ENCODE data around the gene ADK.

Gene ADK

GRCh38 chr10:74685564-74685963 lies 534.5 kb downstream of the ADK start:
- DNase-seq: no peak

- no peak for DNase-seq
These were observed 539.4 kb downstream of the ADK start for GRCh38 chr10:74690393-74690792.

DNA sequence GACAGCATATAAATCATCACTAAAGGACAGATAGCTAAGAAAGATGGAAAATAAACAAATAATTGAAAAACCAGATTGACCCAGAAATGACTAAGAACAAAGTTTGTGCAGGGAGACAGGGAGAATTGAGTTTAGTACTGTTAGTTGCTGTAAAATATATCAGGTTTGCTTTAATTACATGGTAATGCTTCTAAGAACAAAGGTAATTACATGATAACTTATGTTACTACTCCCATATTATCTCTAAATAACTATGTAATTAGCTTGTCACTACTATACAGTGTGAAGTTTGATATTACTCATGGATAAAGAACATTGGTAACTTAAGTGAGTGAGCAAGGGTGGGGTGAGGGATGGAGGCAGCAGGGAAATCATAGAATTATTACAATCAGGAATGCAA lies 540.1 kb downstream of the ADK start:
- DNase-seq: no peak

DNA sequence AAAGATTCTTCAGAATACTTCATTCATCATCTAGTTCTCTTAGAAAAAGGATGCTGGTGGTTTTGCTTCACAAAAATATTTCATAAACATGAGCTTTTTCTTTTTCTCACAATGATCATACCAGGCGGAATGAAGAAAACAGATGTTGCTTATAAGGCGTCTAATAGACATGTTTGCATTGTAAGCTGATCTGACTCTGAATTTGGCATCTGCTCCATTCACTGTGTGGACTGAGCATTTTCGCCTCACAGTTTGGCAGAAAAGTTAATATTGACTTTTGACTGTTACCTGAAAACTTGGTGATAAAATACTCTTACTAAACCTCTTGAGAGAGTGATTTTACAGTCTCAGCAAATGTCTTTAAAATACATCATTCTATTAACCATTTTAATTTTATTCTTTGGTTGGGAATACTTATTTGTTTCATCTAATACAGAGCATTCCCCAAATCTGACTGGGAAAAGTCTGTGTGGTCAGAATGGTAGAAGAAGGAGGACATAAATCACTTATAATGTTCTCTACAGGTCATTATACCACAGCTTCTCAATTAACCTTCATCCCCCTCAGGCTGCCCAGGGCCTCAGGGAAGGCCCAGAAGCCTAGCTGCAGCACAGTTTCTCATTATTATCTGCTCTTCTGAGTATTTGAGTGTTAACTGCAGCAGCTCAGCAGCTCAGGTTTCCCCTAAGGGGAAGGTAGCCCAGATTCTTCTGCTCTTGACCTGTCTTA lies 553.8 kb downstream of the ADK start:
- no peak for DNase-seq

DNA sequence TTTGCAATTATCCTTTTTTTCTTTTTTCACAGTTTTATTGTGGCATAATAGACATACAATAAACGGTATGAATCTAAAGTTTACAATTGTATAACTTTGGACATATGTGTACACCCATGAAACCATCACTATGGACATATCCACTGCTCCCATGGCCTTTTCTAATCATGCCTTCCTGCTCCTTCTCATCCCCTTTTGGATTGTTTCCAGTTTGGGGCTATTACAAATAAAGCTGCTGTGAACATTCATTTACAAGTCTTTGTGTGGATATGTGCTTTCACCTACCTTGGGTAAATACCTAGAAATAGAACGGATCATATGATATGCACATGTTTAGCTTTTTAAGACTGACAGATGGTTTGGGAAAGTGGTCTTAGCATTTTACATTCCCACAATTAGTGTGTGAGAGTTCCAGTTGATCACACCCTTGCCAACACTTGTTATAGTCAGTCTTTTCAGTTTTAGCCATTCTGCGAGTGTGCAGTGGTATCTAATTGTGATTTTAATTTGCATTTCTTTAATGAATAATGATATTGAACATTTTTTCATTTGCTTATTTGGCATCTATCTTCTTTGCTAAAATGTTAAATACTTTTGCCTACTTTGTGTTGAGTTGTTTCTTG lies 554.4 kb downstream of the ADK start:
- no peak for DNase-seq

GRCh38 chr10:74706966-74707365 lies 555.9 kb downstream of the ADK start:
- DNase-seq: no peak

- DNase-seq: no peak
These were observed 557.2 kb downstream of the ADK start for GRCh38 chr10:74708246-74708645.

DNA sequence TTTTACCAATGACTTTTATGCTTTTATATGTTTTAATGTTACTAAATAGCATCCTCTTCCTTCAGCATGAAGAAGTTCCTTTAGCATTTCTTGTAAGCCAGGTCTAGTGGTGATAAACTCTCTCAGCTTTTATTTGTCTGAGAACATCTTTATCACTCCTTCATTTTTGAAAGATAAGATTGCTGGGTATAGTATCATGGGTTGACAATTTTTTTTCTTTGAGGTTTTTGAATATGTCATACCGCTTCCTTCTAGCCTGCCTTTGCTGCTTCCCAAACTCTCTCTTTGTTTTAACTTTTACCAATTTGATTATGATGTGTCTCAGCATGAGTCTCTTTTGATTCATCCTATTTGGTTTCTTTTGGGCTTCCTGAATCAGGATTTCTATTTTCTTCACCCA lies 567.2 kb downstream of the ADK start:
- no peak for DNase-seq

GRCh38 chr10:74728225-74728624 lies 577.2 kb downstream of the ADK start:
- no peak for DNase-seq

- no peak for DNase-seq
These were observed 579.2 kb downstream of the ADK start for GRCh38 chr10:74730246-74730645.

GRCh38 chr10:74733612-74734011 lies 582.6 kb downstream of the ADK start:
- no peak for DNase-seq

GRCh38 chr10:74736029-74736428 lies 585.0 kb downstream of the ADK start:
- no peak for DNase-seq

DNA sequence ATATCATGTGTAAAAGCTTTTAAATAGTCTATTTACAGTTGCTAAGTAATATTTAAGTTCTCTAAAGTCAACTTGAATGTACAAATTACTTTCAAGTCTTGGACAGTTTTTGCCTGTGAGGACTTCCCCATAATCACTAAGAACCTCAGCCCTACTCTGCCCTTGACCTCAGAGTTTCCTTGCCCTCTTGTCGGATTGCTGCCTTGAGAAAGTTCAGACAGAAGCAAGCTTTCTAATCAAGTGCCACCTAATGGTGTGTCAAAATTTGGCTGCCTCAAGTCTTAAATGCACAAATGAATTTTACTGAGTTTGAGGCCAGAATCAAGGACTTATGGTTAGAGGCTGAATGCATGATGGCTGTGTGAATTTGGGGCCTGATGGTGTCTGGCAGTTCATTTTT lies 587.0 kb downstream of the ADK start:
- DNase-seq: no peak

DNA sequence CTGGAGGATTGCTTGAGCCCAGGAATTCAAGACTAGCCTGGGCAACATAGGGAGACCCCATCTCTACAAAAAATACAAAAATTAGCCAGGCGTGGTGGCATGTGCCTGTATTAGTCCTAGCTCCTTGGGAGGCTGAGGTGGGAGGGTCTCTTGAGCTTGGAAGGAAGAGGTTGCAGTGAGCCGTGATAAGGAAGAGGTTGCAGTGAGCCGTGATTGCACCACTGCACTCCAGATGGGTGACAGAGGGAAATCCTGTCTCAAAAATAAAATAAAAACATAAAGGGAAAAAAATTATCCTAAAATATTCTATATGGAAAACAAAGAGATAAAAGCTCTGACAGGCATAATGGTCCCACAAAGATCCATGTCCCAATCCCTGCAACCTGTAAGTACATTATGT lies 587.5 kb downstream of the ADK start:
- DNase-seq: no peak

- no peak for DNase-seq
These were observed 588.1 kb downstream of the ADK start for GRCh38 chr10:74738985-74739567.

DNA sequence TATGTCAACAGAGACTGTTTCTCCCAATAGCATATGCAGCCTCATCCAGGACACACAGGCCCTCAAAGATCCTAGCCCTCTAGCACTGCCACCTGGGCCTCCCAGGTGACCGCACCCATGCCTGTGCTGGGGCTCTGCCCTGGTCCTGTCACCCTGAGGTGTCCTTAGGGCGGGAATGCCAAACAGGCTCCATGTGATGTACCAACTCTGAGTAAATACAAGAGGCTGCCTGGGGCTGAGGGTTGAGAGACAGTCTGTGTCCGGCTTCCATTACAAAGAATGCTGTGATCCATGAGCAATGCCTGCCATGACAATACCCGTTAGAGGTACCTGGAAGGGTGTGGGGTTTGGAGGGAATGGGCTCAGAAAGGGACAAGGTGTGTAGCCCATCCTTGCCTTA lies 592.4 kb downstream of the ADK start:
- no peak for DNase-seq

DNA sequence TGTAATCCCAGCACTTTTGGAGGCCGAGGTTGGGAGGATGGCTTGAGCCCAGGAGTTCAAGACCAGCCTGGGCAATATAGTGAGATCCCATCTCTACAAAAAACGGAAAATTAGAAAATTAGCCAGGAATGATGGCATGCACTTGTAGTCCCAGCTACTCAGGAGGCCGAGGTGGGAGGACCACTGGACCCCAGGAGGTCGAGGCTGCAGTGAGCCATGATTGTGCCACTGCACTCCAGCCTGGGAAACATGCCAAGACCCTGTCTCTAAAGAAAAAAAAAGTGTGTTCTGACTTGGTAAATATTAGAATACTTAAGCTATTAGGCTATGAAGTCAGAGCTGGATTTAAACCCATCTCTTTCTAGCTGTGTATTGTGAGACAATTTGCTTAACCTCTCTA lies 594.4 kb downstream of the ADK start:
- DNase-seq: no peak

GRCh38 chr10:74746813-74747212 lies 595.8 kb downstream of the ADK start:
- DNase-seq: no peak

DNA sequence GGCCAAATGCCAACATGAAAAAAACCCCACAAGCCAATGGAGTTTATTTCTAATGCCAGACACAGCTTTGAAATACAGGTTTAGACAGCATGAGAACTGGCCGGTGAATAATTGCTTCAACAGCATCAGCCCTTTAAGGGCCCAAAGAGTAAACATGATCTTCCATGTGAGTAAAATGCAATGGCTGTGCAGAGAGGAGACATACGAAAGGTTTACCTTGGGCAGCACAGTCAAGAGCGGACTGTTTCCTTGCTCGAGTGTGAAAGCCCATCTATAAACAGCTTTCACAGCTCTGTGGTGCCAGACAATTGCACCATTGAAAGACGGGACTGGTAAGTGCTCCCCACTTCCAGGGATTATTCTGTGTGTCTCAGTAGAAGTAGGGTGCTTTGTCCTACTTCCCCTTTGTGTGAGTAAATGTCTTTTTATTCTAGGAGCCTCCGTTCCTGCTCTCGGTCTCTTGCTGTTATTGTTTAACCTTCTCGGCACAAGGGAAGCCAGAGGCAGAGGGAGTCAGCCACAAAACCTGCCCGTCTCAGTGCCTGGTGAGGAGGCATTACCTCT lies 597.5 kb downstream of the ADK start:
- DNase-seq: no peak

- no peak for DNase-seq
These were observed 599.8 kb downstream of the ADK start for GRCh38 chr10:74750848-74751274.

DNA sequence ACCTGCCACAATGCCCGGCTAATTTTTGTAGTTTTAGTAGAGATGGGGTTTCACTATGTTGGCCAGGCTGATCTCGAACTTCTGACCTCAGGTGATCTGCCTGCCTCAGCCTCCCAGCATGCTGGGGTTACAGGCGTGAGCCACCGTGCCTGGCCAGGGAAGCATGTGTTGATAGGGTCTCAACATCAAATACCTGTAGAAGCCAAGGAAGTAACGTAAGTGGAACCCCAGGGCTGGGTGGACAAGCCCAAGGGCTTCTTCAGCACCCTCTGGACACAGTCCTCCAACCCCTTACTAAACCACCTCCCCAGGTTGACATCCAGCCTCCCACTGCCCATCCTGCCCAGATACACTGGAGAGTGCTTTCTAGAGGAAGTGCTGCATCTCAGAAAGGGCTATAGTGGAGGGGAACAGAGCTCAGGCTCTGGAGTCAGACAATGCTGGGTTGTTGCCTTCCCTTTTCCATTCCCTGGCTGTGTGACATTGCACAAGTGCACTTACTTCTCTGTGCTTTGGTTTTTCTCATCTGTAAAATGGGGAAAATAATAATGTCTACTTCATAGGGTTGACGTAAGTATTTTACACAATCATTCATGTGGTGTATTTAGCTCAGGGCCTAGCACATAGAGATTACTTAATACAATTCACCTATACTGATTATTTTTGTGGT lies 601.5 kb downstream of the ADK start:
- DNase-seq: no peak

- DNase-seq: no peak
These were observed 602.6 kb downstream of the ADK start for GRCh38 chr10:74753442-74754211.

- DNase-seq: no peak
These were observed 603.4 kb downstream of the ADK start for GRCh38 chr10:74754381-74754821.

Measured in 8988T (cell line).